ENCODE results near the gene HOXD11.

Gene HOXD11

GRCh38 chr2:176123411-176124109 is 16.5 kb downstream of the HOXD11 start:
- H3K9ac ChIP-seq (ENCODE audit: low read depth, low read length), result no peak overlapping the region

GRCh38 chr2:176124110-176124946 is 17.2 kb downstream of the HOXD11 start:
- Histone ChIP-seq H3K9me3 (ENCODE audit: control insufficient read depth, insufficient read depth, low read length) (no peaks in the 10 kb centered on the region), H3K4me1 (ENCODE audit: control insufficient read depth, insufficient read depth, low read length) (peaks cover 2% of the 10 kb centered on the region), H3K4me3 (ENCODE audit: low read depth, low read length) (peak overlapping the region; percentile 19), H3K36me3 (ENCODE audit: control insufficient read depth, insufficient read depth, low read length) (no peaks in the 10 kb centered on the region), H3K27me3 (ENCODE audit: control insufficient read depth, insufficient read depth, low read length) (peaks cover 99% of the 10 kb centered on the region), H3K9ac (ENCODE audit: low read depth, low read length) (no peak overlapping the region)

More at GRCh38 chr2:176123411-176124109, 16.5 kb downstream of the HOXD11 start:
- no peaks in the 10 kb centered on the region for H3K36me3 ChIP-seq (ENCODE audit: control insufficient read depth, insufficient read depth, low read length)
- H3K4me1 ChIP-seq (ENCODE audit: control insufficient read depth, insufficient read depth, low read length), result peaks cover 2% of the 10 kb centered on the region
- no peaks in the 10 kb centered on the region for H3K9me3 ChIP-seq (ENCODE audit: control insufficient read depth, insufficient read depth, low read length)
- H3K4me3 ChIP-seq (ENCODE audit: low read depth, low read length), result peak overlapping the region; percentile 19
- H3K27me3 ChIP-seq (ENCODE audit: control insufficient read depth, insufficient read depth, low read length), result peaks cover 99% of the 10 kb centered on the region

GRCh38 chr2:176124947-176125771 is 18.1 kb downstream of the HOXD11 start:
- H3K9ac ChIP-seq (ENCODE audit: low read depth, low read length), result no peak overlapping the region
- H3K9me3 ChIP-seq (ENCODE audit: control insufficient read depth, insufficient read depth, low read length), result no peaks in the 10 kb centered on the region
- no peaks in the 10 kb centered on the region for H3K36me3 ChIP-seq (ENCODE audit: control insufficient read depth, insufficient read depth, low read length)
- peaks cover 94% of the 10 kb centered on the region for H3K27me3 ChIP-seq (ENCODE audit: control insufficient read depth, insufficient read depth, low read length)
- peak overlapping the region; percentile 5 for H3K4me3 ChIP-seq (ENCODE audit: low read depth, low read length)
- H3K4me1 ChIP-seq (ENCODE audit: control insufficient read depth, insufficient read depth, low read length), result peaks cover 2% of the 10 kb centered on the region

- Histone ChIP-seq H3K4me1 (ENCODE audit: control insufficient read depth, insufficient read depth, low read length) (peaks cover 2% of the 10 kb centered on the region), H3K36me3 (ENCODE audit: control insufficient read depth, insufficient read depth, low read length) (no peaks in the 10 kb centered on the region), H3K27me3 (ENCODE audit: control insufficient read depth, insufficient read depth, low read length) (peaks cover 92% of the 10 kb centered on the region), H3K9me3 (ENCODE audit: control insufficient read depth, insufficient read depth, low read length) (no peaks in the 10 kb centered on the region), H3K4me3 (ENCODE audit: low read depth, low read length) (no peak overlapping the region), H3K9ac (ENCODE audit: low read depth, low read length) (no peak overlapping the region)
Observed at GRCh38 chr2:176125772-176126054, 18.6 kb downstream of the HOXD11 start.

GRCh38 chr2:176126929-176127773 is 20.1 kb downstream of the HOXD11 start:
- H3K4me1 ChIP-seq (ENCODE audit: control insufficient read depth, insufficient read depth, low read length), result peaks cover 2% of the 10 kb centered on the region
- H3K9ac ChIP-seq (ENCODE audit: low read depth, low read length), result no peak overlapping the region
- no peaks in the 10 kb centered on the region for H3K9me3 ChIP-seq (ENCODE audit: control insufficient read depth, insufficient read depth, low read length)
- no peaks in the 10 kb centered on the region for H3K36me3 ChIP-seq (ENCODE audit: control insufficient read depth, insufficient read depth, low read length)
- peaks cover 92% of the 10 kb centered on the region for H3K27me3 ChIP-seq (ENCODE audit: control insufficient read depth, insufficient read depth, low read length)
- H3K4me3 ChIP-seq (ENCODE audit: low read depth, low read length), result no peak overlapping the region

GRCh38 chr2:176127774-176128072 is 20.6 kb downstream of the HOXD11 start:
- H3K4me3 ChIP-seq (ENCODE audit: low read depth, low read length), result peak overlapping the region; percentile 37
- no peaks in the 10 kb centered on the region for H3K9me3 ChIP-seq (ENCODE audit: control insufficient read depth, insufficient read depth, low read length)
- peaks cover 92% of the 10 kb centered on the region for H3K27me3 ChIP-seq (ENCODE audit: control insufficient read depth, insufficient read depth, low read length)
- H3K36me3 ChIP-seq (ENCODE audit: control insufficient read depth, insufficient read depth, low read length), result no peaks in the 10 kb centered on the region
- H3K9ac ChIP-seq (ENCODE audit: low read depth, low read length), result no peak overlapping the region
- H3K4me1 ChIP-seq (ENCODE audit: control insufficient read depth, insufficient read depth, low read length), result peaks cover 2% of the 10 kb centered on the region

- Histone ChIP-seq H3K4me3 (ENCODE audit: low read depth, low read length) (peak overlapping the region; percentile 37), H3K27me3 (ENCODE audit: control insufficient read depth, insufficient read depth, low read length) (peaks cover 94% of the 10 kb centered on the region)
Observed at GRCh38 chr2:176128172-176128981, 21.3 kb downstream of the HOXD11 start.

GRCh38 chr2:176128982-176129796 is 22.1 kb downstream of the HOXD11 start, which contains the start of gene HOXD8:
TSS of gene HOXD8 (plus strand) at chr2:176129705. CDS start at chr2:176130367, 662 bp downstream.
- Histone ChIP-seq H3K9me3 (ENCODE audit: control insufficient read depth, insufficient read depth, low read length) (no peaks in the 10 kb centered on the region), H3K9ac (ENCODE audit: low read depth, low read length) (no peak within 1 kb of the TSS), H3K27me3 (ENCODE audit: control insufficient read depth, insufficient read depth, low read length) (peaks cover 94% of the 10 kb centered on the region), H3K4me1 (ENCODE audit: control insufficient read depth, insufficient read depth, low read length) (peaks cover 2% of the 10 kb centered on the region), H3K4me3 (ENCODE audit: low read depth, low read length) (peak within 1 kb of the TSS; percentile 37), H3K36me3 (ENCODE audit: control insufficient read depth, insufficient read depth, low read length) (no peaks in the 10 kb centered on the region)

More at GRCh38 chr2:176128172-176128981, 21.3 kb downstream of the HOXD11 start:
- Histone ChIP-seq H3K4me1 (ENCODE audit: control insufficient read depth, insufficient read depth, low read length) (peaks cover 2% of the 10 kb centered on the region), H3K9ac (ENCODE audit: low read depth, low read length) (no peak overlapping the region), H3K9me3 (ENCODE audit: control insufficient read depth, insufficient read depth, low read length) (no peaks in the 10 kb centered on the region), H3K36me3 (ENCODE audit: control insufficient read depth, insufficient read depth, low read length) (no peaks in the 10 kb centered on the region)

GRCh38 chr2:176129813-176130146 is 22.7 kb downstream of the HOXD11 start:
- Histone ChIP-seq H3K9me3 (ENCODE audit: control insufficient read depth, insufficient read depth, low read length) (no peaks in the 10 kb centered on the region), H3K4me1 (ENCODE audit: control insufficient read depth, insufficient read depth, low read length) (peaks cover 2% of the 10 kb centered on the region), H3K4me3 (ENCODE audit: low read depth, low read length) (no peak overlapping the region), H3K27me3 (ENCODE audit: control insufficient read depth, insufficient read depth, low read length) (peaks cover 94% of the 10 kb centered on the region), H3K36me3 (ENCODE audit: control insufficient read depth, insufficient read depth, low read length) (no peaks in the 10 kb centered on the region), H3K9ac (ENCODE audit: low read depth, low read length) (no peak overlapping the region)

Measured in iPS-15b (cell line).